ENCODE results near the gene ARRDC1. TPM values are rescaled to one million over a fixed set of nuclear protein-coding genes. Genes with fewer than 3 reads are reported as not detected.
"Not testable (repeated sequence)": the region's sequence is repeated elsewhere in the genome, so short reads cannot be mapped to it uniquely, and the experiment has no call there.

The ARRDC1 gene
- total RNA-seq, 4 donors from 2014 or later, result 79.2 to 143 (median 85.8) TPM

GRCh38 chr9:137620048-137620405 is 14.5 kb downstream of the ARRDC1 start:
- WGBS, result 49% methylated on average over 4 of the region's 4 CpGs
- TF ChIP-seq POLR2A (IDR thresholded peaks at IDR 0.05) (no peak), CTCF (IDR thresholded peaks at IDR 0.05) (no peak)
- peaks cover 48% of the 10 kb centered on the region for H3K4me1 ChIP-seq

GRCh38 chr9:137620581-137620980 is 15.1 kb downstream of the ARRDC1 start:
- TF ChIP-seq POLR2AphosphoS5 (IDR thresholded peaks at IDR 0.05) (no peak), EP300 (IDR thresholded peaks at IDR 0.05) (no peak), CTCF (IDR thresholded peaks at IDR 0.05) (no peak), POLR2A (IDR thresholded peaks at IDR 0.05) (no peak)
- H3K9me3 ChIP-seq, result no peaks in the 10 kb centered on the region
- 80% methylated on average over 7 of the region's 7 CpGs for WGBS

More at GRCh38 chr9:137620048-137620405, 14.5 kb downstream of the ARRDC1 start:
- peak overlapping the region; percentile 91 for H3K27ac ChIP-seq
- H3K4me3 ChIP-seq, result peak overlapping the region; percentile 80
- no peak for DNase-seq (ENCODE audit: low spot score in 2 of 2)
- no peaks in the 10 kb centered on the region for H3K27me3 ChIP-seq
- no peaks in the 10 kb centered on the region for H3K9me3 ChIP-seq
- peaks cover 8% of the 10 kb centered on the region for H3K36me3 ChIP-seq

GRCh38 chr9:137621131-137621757 is 15.8 kb downstream of the ARRDC1 start:
- Histone ChIP-seq H3K27me3 (no peaks in the 10 kb centered on the region), H3K36me3 (no peaks in the 10 kb centered on the region), H3K4me1 (peaks cover 40% of the 10 kb centered on the region), H3K9me3 (no peaks in the 10 kb centered on the region), H3K4me3 (no peak overlapping the region), H3K27ac (no peak overlapping the region)
- 50% methylated on average over 6 of the region's 6 CpGs for WGBS
- TF ChIP-seq POLR2A (IDR thresholded peaks at IDR 0.05) (no peak), CTCF (IDR thresholded peaks at IDR 0.05) (peak; percentile 19 to 38)
- DNase-seq (ENCODE audit: low spot score in 2 of 2), result no peak

More at GRCh38 chr9:137620581-137620980, 15.1 kb downstream of the ARRDC1 start:
- peaks cover 42% of the 10 kb centered on the region for H3K4me1 ChIP-seq
- H3K4me3 ChIP-seq, result peak overlapping the region; percentile 80
- no peak for DNase-seq (ENCODE audit: low spot score in 2 of 2)
- H3K27ac ChIP-seq, result no peak overlapping the region
- H3K36me3 ChIP-seq, result peaks cover 3% of the 10 kb centered on the region
- H3K27me3 ChIP-seq, result no peaks in the 10 kb centered on the region

- not testable (repeated sequence) for H3K36me3 ChIP-seq; H3K9me3 ChIP-seq; H3K4me3 ChIP-seq; DNase-seq (ENCODE audit: low spot score in 2 of 2); H3K27me3 ChIP-seq; H3K27ac ChIP-seq
- peaks cover 35% of the 10 kb centered on the region for H3K4me1 ChIP-seq
- 69% methylated on average over 8 of the region's 8 CpGs for WGBS
Observed at GRCh38 chr9:137622211-137622610, 16.7 kb downstream of the ARRDC1 start.

GRCh38 chr9:137626464-137626863 is 21.0 kb downstream of the ARRDC1 start:
- Histone ChIP-seq H3K36me3 (no peaks in the 10 kb centered on the region), H3K27me3 (no peaks in the 10 kb centered on the region), H3K4me3 (no peak overlapping the region), H3K9me3 (no peaks in the 10 kb centered on the region), H3K27ac (no peak overlapping the region), H3K4me1 (peaks cover 39% of the 10 kb centered on the region)
- DNase-seq (ENCODE audit: low spot score in 2 of 2), result no peak
- WGBS, result 85% methylated on average over 4 of the region's 4 CpGs
- TF ChIP-seq POLR2A (IDR thresholded peaks at IDR 0.05), result no peak
- TF ChIP-seq EP300 (IDR thresholded peaks at IDR 0.05), result no peak
- TF ChIP-seq POLR2AphosphoS5 (IDR thresholded peaks at IDR 0.05), result no peak
- TF ChIP-seq CTCF (IDR thresholded peaks at IDR 0.05), result no peak

- not testable (repeated sequence) for H3K9me3 ChIP-seq; H3K4me3 ChIP-seq; H3K27ac ChIP-seq; DNase-seq (ENCODE audit: low spot score in 2 of 2); H3K36me3 ChIP-seq; H3K27me3 ChIP-seq
- 97% methylated on average over 14 of the region's 14 CpGs for WGBS
- peaks cover 41% of the 10 kb centered on the region for H3K4me1 ChIP-seq
Observed at GRCh38 chr9:137627406-137627805, 21.9 kb downstream of the ARRDC1 start.
